ENCODE measurements around the gene HEY2. TPM values are rescaled to one million over a fixed set of nuclear protein-coding genes. Genes with fewer than 3 reads are reported as not detected.

The HEY2 gene
- total RNA-seq, 1 donor from 2014 or later: 10.8 TPM

- Mint-ChIP-seq H3K27me3 (ENCODE audit: low read depth) (peaks cover 90% of the 10 kb centered on the region), H3K4me1 (peaks cover 9% of the 10 kb centered on the region), H3K27ac (ENCODE audit: unreplicated experiment) (no peak overlapping the region), H3K4me3 (no peak overlapping the region), H3K36me3 (ENCODE audit: low read depth) (peaks cover 11% of the 10 kb centered on the region), H3K9me3 (peaks cover 11% of the 10 kb centered on the region)
- no peak for DNase-seq (ENCODE audit: low read depth, low spot score)
- TF ChIP-seq, protein P1, sequence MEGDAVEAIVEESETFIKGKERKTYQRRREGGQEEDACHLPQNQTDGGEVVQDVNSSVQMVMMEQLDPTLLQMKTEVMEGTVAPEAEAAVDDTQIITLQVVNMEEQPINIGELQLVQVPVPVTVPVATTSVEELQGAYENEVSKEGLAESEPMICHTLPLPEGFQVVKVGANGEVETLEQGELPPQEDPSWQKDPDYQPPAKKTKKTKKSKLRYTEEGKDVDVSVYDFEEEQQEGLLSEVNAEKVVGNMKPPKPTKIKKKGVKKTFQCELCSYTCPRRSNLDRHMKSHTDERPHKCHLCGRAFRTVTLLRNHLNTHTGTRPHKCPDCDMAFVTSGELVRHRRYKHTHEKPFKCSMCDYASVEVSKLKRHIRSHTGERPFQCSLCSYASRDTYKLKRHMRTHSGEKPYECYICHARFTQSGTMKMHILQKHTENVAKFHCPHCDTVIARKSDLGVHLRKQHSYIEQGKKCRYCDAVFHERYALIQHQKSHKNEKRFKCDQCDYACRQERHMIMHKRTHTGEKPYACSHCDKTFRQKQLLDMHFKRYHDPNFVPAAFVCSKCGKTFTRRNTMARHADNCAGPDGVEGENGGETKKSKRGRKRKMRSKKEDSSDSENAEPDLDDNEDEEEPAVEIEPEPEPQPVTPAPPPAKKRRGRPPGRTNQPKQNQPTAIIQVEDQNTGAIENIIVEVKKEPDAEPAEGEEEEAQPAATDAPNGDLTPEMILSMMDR (conservative IDR thresholded peaks at IDR 0.05): no peak
Observed at GRCh38 chr6:125711013-125711675, 38.3 kb upstream of the HEY2 start.

GRCh38 chr6:125714441-125715090 is 34.9 kb upstream of the HEY2 start:
- H3K27ac Mint-ChIP-seq (ENCODE audit: unreplicated experiment): peak overlapping the region; percentile 38
- TF ChIP-seq, protein P1 (conservative IDR thresholded peaks at IDR 0.05): no peak
- peaks cover 83% of the 10 kb centered on the region for H3K27me3 Mint-ChIP-seq (ENCODE audit: low read depth)
- no peak for DNase-seq (ENCODE audit: low read depth, low spot score)
- H3K9me3 Mint-ChIP-seq: peaks cover 11% of the 10 kb centered on the region
- H3K4me1 Mint-ChIP-seq: peaks cover 15% of the 10 kb centered on the region
- no peak overlapping the region for H3K4me3 Mint-ChIP-seq
- H3K36me3 Mint-ChIP-seq (ENCODE audit: low read depth): peaks cover 9% of the 10 kb centered on the region

DNA sequence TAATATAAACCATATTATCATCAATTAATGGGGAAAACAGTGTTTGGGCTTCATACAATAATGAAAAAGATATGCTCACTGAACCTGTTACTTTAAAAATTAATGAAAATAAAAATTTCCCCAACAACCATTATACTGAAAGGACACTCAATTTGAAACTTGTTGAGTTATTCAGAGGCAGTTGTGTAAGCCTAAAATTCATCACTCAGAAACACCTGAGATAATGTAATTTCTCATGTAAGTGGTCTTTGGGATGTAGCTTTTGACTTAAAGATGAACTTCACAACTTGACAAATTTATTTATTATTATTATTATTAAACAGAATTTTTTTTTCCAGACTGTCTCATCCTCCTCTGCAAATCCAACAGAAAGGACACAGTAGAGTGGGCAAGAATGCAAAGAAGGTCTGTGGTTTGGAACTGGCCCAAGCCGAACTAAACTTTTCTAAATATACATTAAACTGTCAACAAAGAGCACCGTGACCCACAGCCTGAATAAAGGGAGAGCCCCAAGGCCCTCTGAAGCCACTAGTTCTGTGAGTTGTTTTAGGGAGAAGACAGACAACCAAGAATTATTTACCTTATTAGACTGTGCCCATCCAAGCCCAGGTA is 32.2 kb upstream of the HEY2 start:
- H3K36me3 Mint-ChIP-seq (ENCODE audit: low read depth): peaks cover 2% of the 10 kb centered on the region
- H3K9me3 Mint-ChIP-seq: peaks cover 5% of the 10 kb centered on the region
- no peak overlapping the region for H3K4me3 Mint-ChIP-seq
- H3K27me3 Mint-ChIP-seq (ENCODE audit: low read depth): peaks cover 71% of the 10 kb centered on the region
- no peak for DNase-seq (ENCODE audit: low read depth, low spot score)
- TF ChIP-seq, protein P1 (conservative IDR thresholded peaks at IDR 0.05): no peak
- H3K4me1 Mint-ChIP-seq: peaks cover 15% of the 10 kb centered on the region
- no peak overlapping the region for H3K27ac Mint-ChIP-seq (ENCODE audit: unreplicated experiment)

- Mint-ChIP-seq H3K4me1 (peaks cover 15% of the 10 kb centered on the region), H3K27me3 (ENCODE audit: low read depth) (peaks cover 72% of the 10 kb centered on the region), H3K9me3 (peaks cover 3% of the 10 kb centered on the region), H3K36me3 (ENCODE audit: low read depth) (no peaks in the 10 kb centered on the region), H3K27ac (ENCODE audit: unreplicated experiment) (no peak overlapping the region), H3K4me3 (no peak overlapping the region)
- TF ChIP-seq, protein P1 (conservative IDR thresholded peaks at IDR 0.05): no peak
- DNase-seq (ENCODE audit: low read depth, low spot score): no peak
Observed at GRCh38 chr6:125718109-125718508, 31.3 kb upstream of the HEY2 start.

DNA sequence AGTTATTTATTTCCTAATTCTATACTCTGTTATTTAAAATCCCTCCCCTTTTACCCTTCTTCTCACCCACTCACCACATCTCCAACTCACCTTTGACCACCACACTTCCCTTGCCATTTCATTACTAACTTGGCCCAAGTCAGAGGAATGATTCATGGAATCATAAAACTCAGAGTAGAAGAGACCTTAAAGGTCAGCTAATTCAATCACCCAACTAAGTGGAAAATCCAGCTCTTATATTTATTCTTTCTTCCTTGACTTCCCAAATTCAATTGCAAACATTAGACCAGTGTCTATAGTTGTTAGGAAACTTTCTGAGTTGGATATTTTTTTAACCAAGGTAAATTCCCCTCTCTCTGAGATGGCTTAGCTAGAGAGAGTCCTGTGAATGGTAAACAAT is 26.5 kb upstream of the HEY2 start:
- DNase-seq (ENCODE audit: low read depth, low spot score): no peak

More for the DNA sequence above, 26.5 kb upstream of the HEY2 start:
- H3K4me3 Mint-ChIP-seq: no peak overlapping the region
- no peak overlapping the region for H3K27ac Mint-ChIP-seq (ENCODE audit: unreplicated experiment)
- H3K4me1 Mint-ChIP-seq: peaks cover 4% of the 10 kb centered on the region
- TF ChIP-seq, protein P1 (conservative IDR thresholded peaks at IDR 0.05): no peak
- H3K27me3 Mint-ChIP-seq (ENCODE audit: low read depth): peaks cover 61% of the 10 kb centered on the region
- no peaks in the 10 kb centered on the region for H3K36me3 Mint-ChIP-seq (ENCODE audit: low read depth)
- H3K9me3 Mint-ChIP-seq: peaks cover 3% of the 10 kb centered on the region
